SK-N-MC (cell line): ENCODE measurements around the gene VOPP1.

Source experiments
- DNase-seq: peaks from one replicate; pipeline ENCODE4 v3.0.0-alpha.2; 2011; ENCODE audit warnings: low read depth, low spot score
- H3K27ac ChIP-seq: fragments of 200-600 bp; sonication (generic); 2 replicates; pipeline ENCODE4 v1.5.1; 2016; ENCODE audit warnings: mixed run types
- H3K36me3 ChIP-seq: fragments of 200-600 bp; sonication (generic); 2 replicates; pipeline ENCODE4 v1.6.1; 2017; ENCODE audit warnings: antibody characterized with exemption, low read length, mixed read lengths; ENCODE audit not compliant: insufficient read depth
- H3K4me3 ChIP-seq: fragments of 200-600 bp; sonication (generic); 2 replicates; pipeline ENCODE4 v1.5.1; 2016
- H3K9ac ChIP-seq: fragments of 200-600 bp; sonication (generic); 2 replicates; pipeline ENCODE4 v1.8.0; 2017; ENCODE audit warnings: mixed run types, mixed read lengths; ENCODE audit not compliant: insufficient read length
- H3K9me3 ChIP-seq: fragments of 200-600 bp; sonication (generic); 2 replicates; pipeline ENCODE4 v1.6.1; 2017; ENCODE audit warnings: low read depth, mild to moderate bottlenecking, antibody characterized with exemption, low read length, moderate library complexity, mixed read lengths
- EZH2 ChIP-seq: fragments of 200-600 bp; sonication (generic); IDR thresholded peaks from one replicate; pipeline ENCODE4 v1.6.1; 2017; ENCODE audit warnings: antibody characterized with exemption
- FOXP2 ChIP-seq: optimal IDR thresholded peaks from 2 replicates; pipeline ENCODE3; 2011; ENCODE audit warnings: mild to moderate bottlenecking, moderate library complexity; ENCODE audit not compliant: insufficient read depth; ENCODE audit errors: extremely low read length, control extremely low read depth
- POLR2AphosphoS5 ChIP-seq: IDR thresholded peaks from 2 replicates; pipeline ENCODE4 v1.6.1; 2012; ENCODE audit warnings: mild to moderate bottlenecking, low read depth, low read length, borderline replicate concordance

Gene VOPP1

DNA sequence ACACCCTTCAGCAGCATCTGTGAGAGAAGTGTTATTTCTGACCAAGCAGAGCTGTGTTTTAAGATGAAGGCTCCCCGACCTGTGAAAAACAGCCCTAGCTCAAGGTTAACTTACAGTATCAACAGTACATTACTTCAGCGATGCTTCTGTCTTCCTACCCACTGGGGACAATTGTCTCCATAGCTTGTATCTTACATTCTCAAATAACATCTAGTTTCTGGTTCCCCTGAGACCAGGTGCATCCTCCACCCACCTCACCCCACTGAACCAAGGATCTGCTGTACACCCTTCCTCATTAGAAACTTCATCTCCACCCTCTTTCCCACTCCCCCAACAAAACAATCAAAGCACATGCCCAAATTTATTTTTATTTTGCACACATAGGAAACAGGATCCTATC lies 102.0 kb downstream of the VOPP1 start:
- no peak for DNase-seq
- Histone ChIP-seq H3K9ac (no peak overlapping the region), H3K27ac (no peak overlapping the region), H3K9me3 (no peaks in the 10 kb centered on the region), H3K4me3 (no peak overlapping the region), H3K36me3 (no peaks in the 10 kb centered on the region; the same call in 1 of the 2 replicates)
- TF ChIP-seq FOXP2 (no peak), EZH2 (no peak), POLR2AphosphoS5 (no peak)

DNA sequence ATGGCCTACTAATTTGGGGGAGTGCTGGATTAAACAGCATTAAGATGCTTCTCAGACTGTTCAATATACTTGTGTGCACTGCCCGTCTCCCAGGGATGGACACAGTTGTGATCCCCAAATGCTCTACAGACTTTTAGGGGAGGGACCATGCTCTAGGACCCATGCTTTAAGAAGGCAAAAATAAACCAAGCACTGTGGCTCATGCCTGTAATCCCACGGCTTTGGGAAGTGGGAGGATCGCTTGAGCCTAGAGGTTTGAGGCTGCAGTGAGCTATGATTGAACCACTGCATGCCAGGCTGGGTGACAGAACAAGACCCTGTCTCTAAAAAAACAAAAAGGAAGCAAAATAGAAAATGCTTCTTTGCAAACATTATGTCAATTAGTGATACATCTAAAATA lies 102.6 kb downstream of the VOPP1 start:
- Histone ChIP-seq H3K9ac (no peak overlapping the region), H3K4me3 (no peak overlapping the region), H3K27ac (no peak overlapping the region), H3K9me3 (no peaks in the 10 kb centered on the region), H3K36me3 (no peaks in the 10 kb centered on the region; the same call in 1 of the 2 replicates)
- TF ChIP-seq FOXP2: no peak
- TF ChIP-seq POLR2AphosphoS5: no peak
- no peak for TF ChIP-seq EZH2
- DNase-seq: no peak

DNA sequence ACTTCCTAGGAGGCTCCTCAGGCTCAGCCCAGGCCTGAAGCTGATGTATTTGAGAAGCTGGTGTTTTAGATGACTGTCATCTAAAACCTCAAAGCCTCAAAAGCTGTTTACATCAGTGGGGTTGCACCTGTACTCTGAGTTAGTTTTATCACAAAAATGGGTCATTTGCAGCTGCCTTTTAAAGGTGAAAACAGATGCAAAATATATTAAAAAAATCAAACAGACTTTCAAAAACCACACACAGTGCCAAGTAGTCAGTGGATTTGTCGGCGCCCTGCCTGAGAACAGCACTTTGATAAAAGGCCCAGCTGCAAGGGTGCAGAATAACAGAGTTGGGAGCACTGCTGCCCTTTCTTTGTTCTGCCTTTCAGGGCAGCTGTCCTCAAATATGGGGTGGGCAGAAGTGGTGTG lies 103.0 kb downstream of the VOPP1 start:
- TF ChIP-seq EZH2 (no peak), FOXP2 (no peak), POLR2AphosphoS5 (no peak)

DNA sequence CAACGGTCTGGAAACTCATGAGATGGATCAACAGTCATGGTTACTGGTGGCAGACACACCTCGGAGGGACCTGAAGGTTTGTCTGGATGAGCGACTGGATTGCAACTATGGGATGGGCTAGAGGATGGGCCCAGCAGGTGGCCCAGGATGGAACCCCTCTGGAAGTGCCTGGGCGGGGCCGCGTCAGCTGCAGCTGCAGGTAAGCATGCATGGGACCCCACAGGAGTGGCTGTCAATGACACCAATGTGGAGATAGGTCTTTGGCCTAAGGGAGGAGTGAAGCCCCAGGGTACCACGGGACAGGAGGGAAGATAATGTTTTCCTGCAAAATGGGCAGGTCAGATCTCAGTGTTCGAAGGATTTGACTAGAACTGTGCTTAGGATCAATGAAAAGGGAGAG lies 103.8 kb downstream of the VOPP1 start:
- Histone ChIP-seq H3K27ac (no peak overlapping the region), H3K4me3 (no peak overlapping the region), H3K9ac (no peak overlapping the region), H3K9me3 (no peaks in the 10 kb centered on the region), H3K36me3 (no peaks in the 10 kb centered on the region; the same call in 1 of the 2 replicates)
- no peak for TF ChIP-seq POLR2AphosphoS5
- no peak for TF ChIP-seq EZH2
- TF ChIP-seq FOXP2: no peak
- no peak for DNase-seq

More for the DNA sequence above, 103.0 kb downstream of the VOPP1 start:
- no peak overlapping the region for H3K27ac ChIP-seq
- no peak overlapping the region for H3K4me3 ChIP-seq
- H3K9me3 ChIP-seq: no peaks in the 10 kb centered on the region
- DNase-seq: no peak
- H3K36me3 ChIP-seq: no peaks in the 10 kb centered on the region; the same call in 1 of the 2 replicates
- no peak overlapping the region for H3K9ac ChIP-seq

DNA sequence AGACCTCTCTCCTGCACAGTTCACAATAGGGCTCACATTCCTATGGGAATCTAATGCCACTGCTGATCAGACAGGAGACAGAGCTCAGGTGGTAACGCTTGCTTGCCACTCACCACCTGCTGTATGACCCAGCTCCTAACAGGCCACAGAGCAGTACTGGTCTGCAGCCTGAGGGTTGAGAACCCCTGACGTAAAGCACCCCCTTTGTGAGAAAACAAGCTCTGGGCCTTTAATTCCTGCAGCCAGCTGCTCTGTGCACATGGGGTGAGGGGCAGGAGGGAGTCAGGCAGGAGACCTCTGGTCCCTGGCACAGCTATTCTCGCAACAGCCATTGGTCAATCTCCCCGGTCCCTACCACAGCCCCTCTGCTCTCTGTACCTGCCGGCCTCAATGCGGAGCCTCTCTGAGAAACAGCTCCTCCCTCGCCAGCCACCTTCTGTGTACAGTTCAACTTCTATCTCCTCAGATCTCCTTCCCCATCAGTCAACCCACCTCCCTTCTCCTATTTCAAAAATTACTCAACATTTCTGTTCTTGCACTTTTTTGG lies 105.2 kb downstream of the VOPP1 start:
- DNase-seq: no peak
- H3K27ac ChIP-seq: no peak overlapping the region
- H3K9ac ChIP-seq: no peak overlapping the region
- H3K4me3 ChIP-seq: no peak overlapping the region
- no peak for TF ChIP-seq POLR2AphosphoS5
- no peak for TF ChIP-seq FOXP2
- no peak for TF ChIP-seq EZH2
- H3K36me3 ChIP-seq: no peaks in the 10 kb centered on the region; the same call in 1 of the 2 replicates
- H3K9me3 ChIP-seq: no peaks in the 10 kb centered on the region

DNA sequence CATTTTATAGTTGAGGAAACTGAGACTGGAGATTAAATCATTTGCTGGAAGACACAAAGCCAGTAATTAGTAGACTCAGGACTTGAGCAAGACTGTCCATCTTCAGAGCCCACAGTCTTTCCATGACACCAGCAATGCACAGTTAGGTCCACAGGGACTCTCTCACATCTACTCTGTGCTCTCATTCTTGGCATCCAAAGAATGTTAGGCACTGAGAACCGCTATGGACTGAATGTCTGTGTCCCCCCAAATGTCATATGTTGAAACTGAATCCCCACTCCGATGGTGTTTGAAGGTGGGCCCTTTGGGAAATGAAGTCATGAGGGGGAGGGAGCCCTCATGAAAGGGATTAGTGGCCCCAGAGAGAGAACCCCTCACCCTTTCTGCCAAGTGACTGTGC lies 106.6 kb downstream of the VOPP1 start:
- Histone ChIP-seq H3K36me3 (no peaks in the 10 kb centered on the region; the same call in 1 of the 2 replicates), H3K4me3 (no peak overlapping the region), H3K9me3 (no peaks in the 10 kb centered on the region), H3K9ac (no peak overlapping the region), H3K27ac (no peak overlapping the region)
- no peak for DNase-seq
- TF ChIP-seq FOXP2 (no peak), POLR2AphosphoS5 (no peak), EZH2 (no peak)

DNA sequence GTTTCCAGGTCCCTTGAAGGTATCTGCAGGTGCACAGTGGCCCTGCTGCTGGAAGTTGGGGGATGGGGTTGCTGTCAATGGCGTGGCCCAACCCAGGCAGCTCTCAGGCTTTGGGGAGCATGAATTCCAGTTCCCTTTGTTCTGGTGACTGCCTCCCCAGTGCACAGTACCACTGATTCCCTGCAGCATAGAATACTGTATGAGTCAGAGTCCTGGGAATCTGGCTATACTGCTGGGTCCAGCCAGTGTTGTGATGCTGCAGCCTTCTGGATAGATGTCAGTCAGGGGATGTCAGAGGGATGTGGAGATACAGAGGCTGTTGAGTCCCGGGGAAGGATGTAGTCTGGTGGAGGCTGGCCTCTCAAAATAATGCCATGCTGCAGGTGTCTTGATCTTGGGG lies 107.9 kb downstream of the VOPP1 start:
- Histone ChIP-seq H3K27ac (no peak overlapping the region), H3K36me3 (no peaks in the 10 kb centered on the region; the same call in 1 of the 2 replicates), H3K4me3 (no peak overlapping the region), H3K9ac (no peak overlapping the region), H3K9me3 (peaks cover 3% of the 10 kb centered on the region; the same call in 1 of the 2 replicates)
- TF ChIP-seq FOXP2: no peak
- DNase-seq: no peak

DNA sequence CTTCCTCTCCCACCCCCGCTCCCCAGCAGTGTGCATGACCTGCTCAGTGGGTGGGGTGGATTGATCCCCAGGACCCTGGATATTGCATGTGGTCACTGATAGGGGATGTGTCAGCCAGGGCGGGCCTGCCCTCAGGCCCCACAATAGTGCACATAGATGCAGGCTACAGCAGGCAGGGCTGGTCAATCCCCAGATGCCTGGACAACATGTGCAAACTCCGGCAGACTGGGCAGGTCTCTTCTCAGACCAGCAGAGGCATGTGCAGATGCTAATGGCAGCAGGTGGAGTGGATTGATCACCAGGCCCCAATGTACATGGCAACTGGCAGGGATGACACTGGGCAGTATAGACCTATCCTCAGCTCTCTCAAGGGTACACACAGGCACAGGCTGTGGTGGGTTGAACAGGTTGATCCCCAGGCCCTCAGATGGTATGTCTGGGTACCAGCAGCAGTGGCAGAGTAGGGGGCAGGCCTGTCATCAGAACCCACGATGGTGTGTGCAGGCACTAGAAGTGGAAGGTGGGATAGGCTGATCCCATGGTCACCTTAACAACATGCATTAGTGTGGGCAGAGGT lies 108.5 kb downstream of the VOPP1 start:
- Histone ChIP-seq H3K9ac (no peak overlapping the region), H3K9me3 (peaks cover 3% of the 10 kb centered on the region; the same call in 1 of the 2 replicates), H3K4me3 (no peak overlapping the region), H3K36me3 (no peaks in the 10 kb centered on the region; the same call in 1 of the 2 replicates), H3K27ac (no peak overlapping the region)
- no peak for DNase-seq
- no peak for TF ChIP-seq POLR2AphosphoS5
- no peak for TF ChIP-seq EZH2
- no peak for TF ChIP-seq FOXP2

DNA sequence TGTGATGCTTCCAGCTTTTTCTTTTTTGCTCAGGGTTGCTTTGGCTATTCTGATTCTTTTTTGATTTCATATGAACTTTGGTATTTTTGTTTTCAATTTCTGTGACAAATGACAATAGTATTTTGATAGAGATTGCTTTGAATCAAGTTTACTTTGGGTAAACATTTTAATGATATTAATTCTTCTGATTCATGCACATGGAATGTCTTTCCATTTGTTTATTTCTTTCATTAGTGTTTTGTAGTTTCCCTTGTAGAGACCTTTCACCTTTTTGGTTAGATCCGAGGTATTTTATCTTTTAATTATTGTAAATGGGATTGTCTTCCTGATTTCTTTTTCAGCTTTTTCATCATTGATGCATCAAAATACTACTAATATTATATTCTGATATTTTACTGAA lies 114.0 kb downstream of the VOPP1 start:
- no peak for TF ChIP-seq POLR2AphosphoS5
- no peak for TF ChIP-seq EZH2
- TF ChIP-seq FOXP2: no peak
- Histone ChIP-seq H3K4me3 (no peak overlapping the region), H3K36me3 (no peaks in the 10 kb centered on the region), H3K9ac (no peak overlapping the region), H3K27ac (no peak overlapping the region), H3K9me3 (peaks cover 3% of the 10 kb centered on the region; the same call in 1 of the 2 replicates)
- no peak for DNase-seq

DNA sequence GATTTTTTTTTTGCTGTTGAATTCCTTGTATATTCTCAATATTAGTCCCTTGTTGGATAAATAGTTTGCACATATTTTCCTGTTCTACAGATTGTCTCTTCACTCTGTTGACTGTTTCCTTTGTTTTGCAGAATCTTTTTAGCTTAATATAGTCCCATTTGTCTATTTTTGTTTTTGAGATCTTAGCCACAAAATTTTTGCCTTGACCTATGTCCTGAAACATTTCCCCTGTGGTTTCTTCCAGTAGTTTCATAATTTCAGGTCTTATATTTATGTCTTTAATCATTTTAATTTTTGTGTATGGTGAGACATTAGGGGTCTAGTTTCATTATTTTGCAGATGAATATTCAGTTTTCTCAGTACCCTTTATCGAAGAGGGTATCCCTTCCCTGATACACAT lies 114.5 kb downstream of the VOPP1 start:
- no peak overlapping the region for H3K9ac ChIP-seq
- TF ChIP-seq FOXP2 (no peak), POLR2AphosphoS5 (no peak), EZH2 (no peak)
- H3K36me3 ChIP-seq: no peaks in the 10 kb centered on the region
- DNase-seq: no peak
- no peak overlapping the region for H3K27ac ChIP-seq
- H3K4me3 ChIP-seq: no peak overlapping the region
- peaks cover 3% of the 10 kb centered on the region; the same call in 1 of the 2 replicates for H3K9me3 ChIP-seq
